Gastroesophageal sphincter (tissue), 2 donors: ENCODE measurements around the gene KCNMA1.
"Not testable (repeated sequence)": the region's sequence is repeated elsewhere in the genome, so short reads cannot be mapped to it uniquely, and the experiment has no call there.

ENCODE experiments used
- EP300 ChIP-seq: sonication (generic); formaldehyde crosslinking; IDR thresholded peaks from one replicate; pipeline ENCODE4 v1.6.1; 2017; ENCODE audit warnings: antibody characterized with exemption, mild to moderate bottlenecking
- POLR2AphosphoS5 ChIP-seq: sonication (generic); formaldehyde crosslinking; IDR thresholded peaks from one replicate; pipeline ENCODE4 v1.6.1; 2017; ENCODE audit warnings: antibody characterized with exemption

- not testable (repeated sequence) for TF ChIP-seq EP300, POLR2AphosphoS5
These were observed 249.9 kb downstream of the KCNMA1 start for GRCh38 chr10:77387701-77388100.
